Activated CD8-positive, alpha-beta memory T cell treated with anti-CD3 and anti-CD28 coated beads, Interleukin-2, amount 50 U/mL, for 4 hours (primary cell): Measurements from ENCODE around the gene PPP6R1.

ENCODE experiments used
- DNase-seq: peaks from one replicate; pipeline ENCODE4 v3.0.0-alpha.2; 2020

PPP6R1 gene, protein sequence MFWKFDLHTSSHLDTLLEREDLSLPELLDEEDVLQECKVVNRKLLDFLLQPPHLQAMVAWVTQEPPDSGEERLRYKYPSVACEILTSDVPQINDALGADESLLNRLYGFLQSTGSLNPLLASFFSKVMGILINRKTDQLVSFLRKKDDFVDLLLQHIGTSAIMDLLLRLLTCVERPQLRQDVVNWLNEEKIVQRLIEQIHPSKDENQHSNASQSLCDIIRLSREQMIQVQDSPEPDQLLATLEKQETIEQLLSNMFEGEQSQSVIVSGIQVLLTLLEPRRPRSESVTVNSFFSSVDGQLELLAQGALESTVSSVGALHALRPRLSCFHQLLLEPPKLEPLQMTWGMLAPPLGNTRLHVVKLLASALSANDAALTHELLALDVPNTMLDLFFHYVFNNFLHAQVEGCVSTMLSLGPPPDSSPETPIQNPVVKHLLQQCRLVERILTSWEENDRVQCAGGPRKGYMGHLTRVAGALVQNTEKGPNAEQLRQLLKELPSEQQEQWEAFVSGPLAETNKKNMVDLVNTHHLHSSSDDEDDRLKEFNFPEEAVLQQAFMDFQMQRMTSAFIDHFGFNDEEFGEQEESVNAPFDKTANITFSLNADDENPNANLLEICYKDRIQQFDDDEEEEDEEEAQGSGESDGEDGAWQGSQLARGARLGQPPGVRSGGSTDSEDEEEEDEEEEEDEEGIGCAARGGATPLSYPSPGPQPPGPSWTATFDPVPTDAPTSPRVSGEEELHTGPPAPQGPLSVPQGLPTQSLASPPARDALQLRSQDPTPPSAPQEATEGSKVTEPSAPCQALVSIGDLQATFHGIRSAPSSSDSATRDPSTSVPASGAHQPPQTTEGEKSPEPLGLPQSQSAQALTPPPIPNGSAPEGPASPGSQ

DNA sequence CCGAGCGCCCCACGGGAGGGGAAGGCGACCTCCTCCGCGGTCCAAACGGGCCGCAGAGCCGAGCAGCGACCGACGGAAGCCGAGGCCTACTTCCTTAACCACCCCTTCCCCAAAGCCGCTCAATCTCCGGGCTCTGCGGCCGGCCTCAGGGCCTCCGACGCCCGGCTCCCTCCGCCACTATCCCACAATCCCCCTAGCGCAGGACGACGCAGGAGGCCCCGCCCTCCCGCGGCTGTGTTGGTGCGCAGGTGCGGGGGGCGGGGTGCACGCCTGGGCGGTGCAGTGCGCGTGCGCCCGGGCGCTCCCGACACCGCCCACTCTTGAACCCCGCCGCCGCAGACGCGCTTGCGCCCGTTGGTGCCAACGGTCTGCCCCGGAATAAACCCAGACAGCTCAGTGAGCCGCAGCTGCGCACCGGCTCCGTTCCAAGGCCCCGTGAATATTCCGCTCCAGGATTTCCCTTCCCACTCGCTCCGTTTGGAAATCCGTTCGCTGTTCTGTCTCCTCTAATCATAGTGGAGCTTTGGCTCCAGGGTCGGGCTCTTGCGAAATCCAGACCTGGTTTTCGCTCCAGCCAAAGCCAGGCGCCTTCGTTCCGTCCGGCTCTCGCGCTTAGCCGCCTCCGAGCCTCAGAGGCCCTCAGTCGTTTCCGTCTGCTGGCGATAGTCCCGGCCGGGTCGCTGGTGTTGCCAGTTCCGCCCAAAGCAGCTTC lies at the start of gene PPP6R1:
Gene PPP6R1, minus strand, starts transcription at position 190 of the 712 bp plus-strand sequence. CDS start 11,914 bp downstream, outside the sequence.
- DNase-seq: peak; percentile 93

DNA sequence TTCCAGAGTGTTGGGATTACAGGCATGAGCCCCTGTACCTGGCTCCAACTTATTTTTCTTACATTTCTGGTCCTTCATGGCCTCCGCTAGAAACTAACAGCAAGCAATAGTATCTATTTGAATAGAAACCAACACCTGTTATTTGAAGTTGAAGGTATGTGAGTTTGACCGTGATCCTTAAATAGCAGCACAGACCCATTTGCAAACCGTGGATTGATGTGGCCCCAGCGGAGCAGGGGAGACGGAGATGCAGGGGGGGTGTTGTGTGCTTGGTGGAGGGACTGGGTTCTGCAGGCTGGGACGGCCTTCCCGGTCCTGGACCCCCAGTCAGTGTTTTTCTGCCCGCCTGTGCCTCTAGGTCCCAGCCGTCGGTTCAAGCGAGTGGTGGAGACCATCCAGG lies 49.5 kb upstream of the PPP6R1 start:
- no peak for DNase-seq

DNA sequence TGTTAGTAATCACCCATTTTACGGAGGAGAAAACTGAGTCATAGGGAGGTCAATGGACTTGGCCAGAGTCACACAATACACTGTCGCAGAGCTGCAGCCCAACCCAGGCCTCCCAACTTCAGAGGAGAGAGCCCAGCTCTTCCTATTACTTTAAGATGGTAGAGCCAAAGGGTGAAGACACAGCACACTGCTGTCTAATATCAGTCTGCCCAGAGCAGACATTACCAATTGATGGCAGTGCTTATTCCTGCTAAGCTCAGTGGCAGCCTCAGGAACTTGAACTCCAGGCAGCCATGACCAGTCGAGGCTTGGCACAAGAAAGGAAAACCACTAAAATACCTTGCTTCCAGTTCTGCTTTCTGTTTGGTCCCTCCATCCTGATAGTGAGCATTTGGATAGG lies 47.9 kb upstream of the PPP6R1 start:
- no peak for DNase-seq

- no peak for DNase-seq
Measured at GRCh38 chr19:55305983-55306562, 47.3 kb upstream of the PPP6R1 start.

GRCh38 chr19:55305491-55305890 lies 46.7 kb upstream of the PPP6R1 start:
- DNase-seq: peak; percentile 53

DNA sequence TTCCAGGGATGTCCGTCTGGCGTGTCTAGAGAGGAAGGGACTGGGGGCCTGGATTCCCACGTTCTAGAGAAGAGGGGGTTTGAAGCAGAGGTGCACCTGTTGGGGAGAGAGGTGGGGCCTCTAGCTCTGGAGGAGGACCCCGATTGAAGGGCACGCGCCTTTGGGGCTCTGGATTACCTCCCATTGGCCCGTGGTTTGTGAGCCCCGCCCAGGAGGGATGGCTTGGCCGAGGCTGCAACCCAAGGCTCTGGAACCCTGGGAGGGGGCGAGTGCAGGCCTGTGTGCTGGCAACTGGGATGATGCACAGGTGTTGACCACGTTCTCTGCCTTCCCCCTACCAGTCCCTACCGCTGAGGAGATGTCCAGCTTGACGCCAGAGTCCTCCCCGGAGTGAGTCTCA lies 46.2 kb upstream of the PPP6R1 start:
- DNase-seq: no peak

DNA sequence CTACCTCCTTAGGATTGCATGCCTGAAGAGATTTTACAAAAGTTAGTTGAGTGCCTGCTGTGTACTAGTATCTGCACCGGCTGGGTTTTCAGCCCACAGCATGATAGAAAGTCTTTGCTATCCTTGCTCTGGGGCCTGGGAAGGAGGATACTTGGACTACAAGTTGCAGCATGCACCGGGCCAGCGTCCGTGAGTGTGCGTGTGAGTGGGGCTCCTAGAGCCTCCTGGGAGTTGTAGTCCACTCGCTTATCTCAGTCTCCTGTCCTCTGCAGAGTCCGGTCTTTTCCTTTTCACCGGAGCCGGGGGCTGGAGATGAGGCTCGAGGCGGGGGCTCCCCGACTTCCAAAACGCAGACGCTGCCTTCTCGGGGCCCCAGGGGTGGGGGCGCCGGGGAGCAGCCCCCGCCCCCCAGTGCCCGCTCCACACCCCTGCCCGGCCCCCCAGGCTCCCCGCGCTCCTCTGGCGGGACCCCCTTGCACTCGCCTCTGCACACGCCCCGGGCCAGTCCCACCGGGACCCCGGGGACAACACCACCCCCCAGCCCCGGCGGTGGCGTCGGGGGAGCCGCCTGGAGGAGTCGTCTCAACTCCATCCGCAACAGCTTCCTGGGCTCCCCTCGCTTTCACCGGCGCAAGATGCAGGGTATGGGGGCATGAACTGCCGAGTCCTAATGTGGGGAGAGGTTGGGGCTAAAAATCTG lies 45.6 kb upstream of the PPP6R1 start:
- no peak for DNase-seq

- no peak for DNase-seq
Measured at GRCh38 chr19:55303477-55303876, 44.7 kb upstream of the PPP6R1 start.

DNA sequence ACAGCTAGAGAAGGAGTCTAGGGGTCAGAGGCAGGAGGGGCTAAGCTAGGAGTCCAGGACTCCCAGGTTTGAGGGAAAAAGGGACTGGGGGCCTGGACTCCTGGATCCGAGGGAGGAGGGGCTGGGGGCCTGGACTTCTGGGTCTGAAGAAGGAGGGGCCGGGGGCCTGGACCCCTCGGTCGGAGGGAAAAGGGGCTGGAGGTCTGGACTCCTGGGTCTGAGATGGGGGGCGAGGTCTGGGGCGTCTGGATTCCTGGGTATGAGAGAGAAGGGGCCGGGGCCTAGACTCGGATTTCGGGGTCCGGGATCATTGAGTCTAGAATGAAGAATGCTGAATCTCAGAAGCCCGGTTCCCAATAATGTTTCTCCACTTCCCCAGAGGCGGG lies 43.5 kb upstream of the PPP6R1 start:
- DNase-seq: no peak

- DNase-seq: peak; percentile 98
Measured at GRCh38 chr19:55301459-55302317, 42.9 kb upstream of the PPP6R1 start.

DNA sequence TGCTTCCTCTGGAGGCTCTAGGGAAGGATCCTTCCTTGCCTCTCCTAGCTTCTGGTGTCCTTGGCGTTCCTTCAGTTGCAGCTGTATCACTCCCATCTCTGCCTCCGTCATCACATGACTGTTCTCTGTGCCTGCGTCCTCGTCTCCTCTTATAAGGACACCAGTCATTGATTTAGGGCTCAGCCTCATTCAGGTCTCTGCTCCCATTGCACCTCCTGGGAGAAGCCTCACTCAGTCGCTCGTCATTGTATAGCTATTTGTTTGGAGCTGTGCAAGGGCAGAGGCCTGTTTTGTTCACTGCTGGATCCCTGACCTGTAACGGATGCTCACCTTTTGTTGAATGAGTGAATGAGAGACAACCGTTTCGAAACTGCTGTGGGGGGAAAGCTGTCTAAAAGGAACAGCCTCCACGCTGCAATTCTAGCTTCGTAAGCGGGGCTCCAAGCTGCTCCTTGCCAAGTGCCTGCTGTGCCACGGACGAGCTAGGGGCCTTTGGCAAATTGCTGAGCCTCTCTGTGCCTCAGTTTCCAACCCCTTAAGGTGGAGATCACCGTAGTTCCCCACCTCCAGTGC lies 42.2 kb upstream of the PPP6R1 start:
- DNase-seq: no peak

DNA sequence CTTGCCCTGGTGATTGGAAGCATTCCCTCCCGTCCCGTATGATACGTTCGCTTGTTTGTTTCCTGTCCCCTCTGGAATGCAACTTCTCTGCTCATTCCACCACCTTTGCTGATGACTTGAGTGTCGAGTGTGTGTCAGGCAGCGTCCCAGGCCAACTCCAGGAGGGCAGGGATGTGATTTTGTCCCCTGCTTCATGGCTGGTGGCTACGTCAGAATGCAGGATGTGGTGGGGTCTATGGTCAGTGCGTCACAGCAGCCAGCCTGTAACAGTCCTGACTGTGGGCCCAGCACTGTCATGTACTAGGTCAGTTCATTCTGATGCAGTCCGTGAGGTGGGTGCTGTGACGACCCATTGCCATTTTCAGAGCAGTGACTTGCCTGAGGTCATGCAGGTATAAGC lies 41.2 kb upstream of the PPP6R1 start:
- no peak for DNase-seq

DNA sequence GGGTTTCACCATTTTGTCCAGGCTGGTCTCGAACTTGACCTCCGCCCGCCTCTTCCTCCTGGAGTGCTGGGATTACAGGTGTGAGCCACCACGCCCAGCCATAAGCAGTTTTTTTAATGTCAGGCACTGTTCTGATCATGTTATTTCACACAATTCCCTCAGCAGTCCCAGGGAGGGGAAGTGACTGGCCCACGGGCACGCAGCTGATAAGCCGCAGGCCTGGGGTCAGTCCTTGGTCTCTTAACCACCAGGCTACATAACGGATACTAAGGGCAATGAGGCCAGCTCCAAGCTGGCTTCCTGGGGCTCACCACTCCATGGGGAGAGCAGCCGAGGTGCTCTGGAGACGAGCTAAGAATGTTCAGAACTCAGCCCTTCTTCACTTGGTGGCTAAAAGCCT lies 38.5 kb upstream of the PPP6R1 start:
- no peak for DNase-seq

DNA sequence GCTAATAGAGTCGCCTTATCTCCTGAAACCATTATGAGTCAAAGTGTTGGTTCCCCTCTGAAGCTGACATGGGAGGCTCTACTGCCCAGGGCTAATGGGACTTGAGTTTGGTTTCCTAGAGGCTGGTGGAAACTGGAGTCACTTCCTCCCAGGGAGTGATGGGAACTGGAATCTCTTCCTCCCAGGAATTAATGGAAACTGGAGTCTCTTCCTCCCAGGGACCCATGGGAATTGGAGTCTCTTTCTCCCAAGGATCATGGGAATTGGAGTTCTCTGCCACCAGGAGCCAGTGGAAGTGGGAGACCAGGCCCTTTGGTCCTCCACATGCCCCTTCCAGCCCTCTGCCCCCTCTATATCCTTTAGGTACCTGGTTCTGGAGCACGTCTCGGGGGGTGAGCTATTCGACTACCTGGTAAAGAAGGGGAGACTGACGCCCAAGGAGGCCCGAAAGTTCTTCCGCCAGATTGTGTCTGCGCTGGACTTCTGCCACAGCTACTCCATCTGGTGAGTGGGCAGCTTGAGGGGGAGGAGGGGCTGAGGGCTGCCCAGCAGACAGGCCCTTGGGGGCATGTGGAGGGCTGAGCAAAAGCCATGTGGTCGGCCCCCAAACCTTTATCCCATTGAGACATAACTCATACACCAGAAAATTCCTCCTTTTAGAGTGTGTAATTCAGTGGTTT lies 30.4 kb upstream of the PPP6R1 start:
- DNase-seq: no peak

GRCh38 chr19:55287361-55288079 lies 28.7 kb upstream of the PPP6R1 start:
- DNase-seq: no peak

- DNase-seq: no peak
Measured at GRCh38 chr19:55285229-55285890, 26.5 kb upstream of the PPP6R1 start.

DNA sequence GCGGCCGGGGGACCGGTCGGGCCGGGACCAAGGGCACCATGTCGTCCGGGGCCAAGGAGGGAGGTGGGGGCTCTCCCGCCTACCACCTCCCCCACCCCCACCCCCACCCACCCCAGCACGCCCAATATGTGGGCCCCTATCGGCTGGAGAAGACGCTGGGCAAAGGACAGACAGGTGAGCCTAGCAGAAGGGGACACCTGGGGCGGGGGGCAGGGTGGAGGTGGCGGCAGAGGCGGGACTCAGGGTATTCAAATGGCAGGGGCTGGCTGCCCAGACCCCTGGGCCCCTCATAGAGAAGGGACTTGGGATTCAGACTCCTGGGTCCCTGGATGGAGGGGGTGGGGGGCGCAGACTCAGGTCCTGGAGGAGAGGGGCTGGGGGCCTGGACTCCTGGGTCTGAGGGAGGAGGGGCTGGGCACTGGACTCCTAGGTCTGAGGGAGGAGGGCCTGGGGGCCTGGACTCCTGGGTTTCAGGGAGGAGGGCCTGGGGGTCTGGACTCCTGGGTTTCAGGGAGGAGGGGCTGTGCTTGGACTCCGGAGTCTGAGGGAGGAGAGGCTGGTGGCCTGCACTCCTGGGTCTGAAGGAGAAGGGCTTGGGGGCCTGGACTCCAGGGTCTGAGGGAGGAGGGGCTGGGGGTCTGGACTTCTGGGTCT lies 25.7 kb upstream of the PPP6R1 start:
- no peak for DNase-seq

DNA sequence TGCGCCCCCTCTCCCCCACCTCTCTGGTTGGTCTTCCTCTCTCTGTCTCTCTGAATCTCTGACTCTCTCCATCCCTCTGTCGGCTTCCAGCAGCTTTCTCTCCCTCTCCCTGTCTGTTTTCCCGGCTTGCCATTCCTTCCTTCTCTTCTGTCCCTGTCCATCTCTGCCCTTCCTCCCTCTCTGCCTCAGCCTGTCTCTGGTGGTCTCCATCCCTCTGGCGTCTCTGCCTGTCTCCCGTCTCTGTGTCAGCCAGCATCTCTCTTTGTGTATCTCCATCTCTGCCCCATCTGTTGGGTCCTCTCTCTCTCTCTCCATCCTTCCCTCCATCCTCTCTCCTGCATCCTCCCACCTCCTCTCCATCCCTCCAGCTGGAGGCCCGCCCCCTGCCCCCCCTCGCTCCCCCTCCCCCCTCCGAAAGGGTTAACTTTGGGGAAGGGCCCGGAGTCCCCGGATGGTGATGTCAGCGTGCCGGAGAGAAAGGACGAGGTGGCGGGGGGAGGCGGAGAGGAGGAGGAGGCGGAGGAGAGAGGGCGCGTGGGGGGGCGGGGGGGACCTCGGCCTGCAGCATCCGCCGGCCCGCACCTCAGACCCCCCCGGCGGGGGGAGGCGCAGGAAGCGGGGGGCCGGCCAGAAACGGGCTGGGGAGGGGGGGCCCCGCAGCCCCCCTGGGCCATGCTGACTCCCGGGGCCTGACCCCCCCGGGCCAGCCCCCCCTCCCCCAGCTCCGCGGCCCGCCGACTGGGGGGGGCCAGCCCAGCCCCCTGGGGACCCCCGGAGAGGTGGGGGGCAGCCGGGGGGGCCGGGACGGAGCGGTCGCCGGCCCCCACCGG lies 24.9 kb upstream of the PPP6R1 start, which contains the start of gene BRSK1:
Gene BRSK1, plus strand, starts transcription at position 450 of the 830 bp plus-strand sequence. CDS start 446 bp downstream, outside the sequence.
- peak; percentile 64 for DNase-seq
